Transverse colon (tissue), 4 donors: ENCODE data around the gene VMO1. TPM values are rescaled to one million over a fixed set of nuclear protein-coding genes. Genes with fewer than 3 reads are reported as not detected.

ENCODE experiments used
- DNase-seq: peaks from one replicate; pipeline ENCODE4 v3.0.0-alpha.2; 2019
- H3K27ac ChIP-seq, 4 donors: fragments of 200-600 bp; sonication (generic); 2 replicates each; pipeline ENCODE4 v1.5.1; 2016 to 2018; ENCODE audit warnings: inconsistent platforms in 4 of 4
- H3K27me3 ChIP-seq: fragments of 200-600 bp; sonication (generic); 2 replicates; pipeline ENCODE4 v1.5.1; 2017; ENCODE audit warnings: inconsistent platforms
- H3K36me3 ChIP-seq, 4 donors: fragments of 200-600 bp; sonication (generic); 2 replicates each; pipeline ENCODE4 v1.5.1; 2017 to 2019; ENCODE audit warnings: inconsistent platforms in 4 of 4
- H3K4me1 ChIP-seq, 4 donors: fragments of 200-600 bp; sonication (generic); 2 replicates each; pipeline ENCODE4 v1.5.1; 2017 to 2020; ENCODE audit warnings: inconsistent platforms in 4 of 4
- H3K4me3 ChIP-seq, 4 donors: fragments of 200-600 bp; sonication (generic); 1 replicate in 1 of 4; 2 replicates in 3 of 4; pipeline versions ENCODE4 v1.5.1 to v1.6.1; 2017 to 2019; ENCODE audit warnings: inconsistent platforms in 4 of 4
- H3K9me3 ChIP-seq, 2 donors: fragments of 200-600 bp; sonication (generic); 2 replicates each; pipeline ENCODE4 v1.5.1; 2017 to 2019; ENCODE audit warnings: inconsistent platforms in 2 of 2
- CTCF ChIP-seq, 5 experiments: fragments of 200-600 bp in 3 of 5; fragments of 450-650 bp in 2 of 5; sonication (generic) in 3 of 5; IDR thresholded peaks; 1 replicate in 2 of 5; 2 replicates in 3 of 5; pipeline ENCODE4 v1.5.1; 2016 to 2017; ENCODE audit warnings: antibody characterized with exemption in 5 of 5, inconsistent platforms in 3 of 5, mild to moderate bottlenecking in 2 of 5, moderate library complexity in 1 of 5
- EP300 ChIP-seq: sonication (generic); formaldehyde crosslinking; IDR thresholded peaks from one replicate; pipeline ENCODE4 v1.6.1; 2017; ENCODE audit warnings: antibody characterized with exemption, low read depth
- POLR2A ChIP-seq: fragments of 450-650 bp; IDR thresholded peaks from one replicate; pipeline ENCODE4 v1.6.1; 2016; ENCODE audit warnings: antibody characterized with exemption, mild to moderate bottlenecking, moderate library complexity
- POLR2AphosphoS5 ChIP-seq, 3 donors: sonication (generic); formaldehyde crosslinking; IDR thresholded peaks; one replicate each; pipeline ENCODE4 v1.6.1; 2016; ENCODE audit warnings: antibody characterized with exemption in 3 of 3
- WGBS, 2 donors: methylation state at CpG; one replicate each; pipeline ENCODE4 v1.1.5; 2018; ENCODE audit warnings: low coverage in 1 of 2; 5-methylcytosine and 5-hydroxymethylcytosine counted together
- in situ Hi-C, 4 donors: fragments of 200-750 bp; cut with MboI; loops; one replicate each; pipeline versions ENCODE4 v1.15.0 to v1.15.1; 2017; ENCODE audit warnings: low sequenced_read_pairs in 3 of 4, low pct_ligation_motif_present in 1 of 4, low pct_unique_long_range_greater_than_20kb in 1 of 4
- intact Hi-C: fragments of 100-400 bp; cut with DNase I; formaldehyde crosslinking; loops from one replicate; pipeline ENCODE4 v1.15.1; 2023; ENCODE audit warnings: low total_unique reads
- total RNA-seq, 4 donors: library from RNA; depleted of rRNA; stranded (reverse); fragments of >200 nt; gene quantifications; one replicate each; pipeline ENCODE4 v1.1.0, GENCODE V29; 2016

Gene VMO1
- total RNA-seq, 4 donors from 2014 or later = 0.68 to 5.2 (median 1.9) TPM; not detected in 1

- 43 to 50% methylated on average over 3 of the region's 3 CpGs for WGBS, 2 donors
- H3K27ac ChIP-seq = no peak overlapping the region
- intact Hi-C loops = no loop called here
- H3K4me1 ChIP-seq = peaks cover 0 to 2% (median 1%) of the 10 kb centered on the region in 4 donors
- TF ChIP-seq EP300 (no peak), POLR2A (no peak), CTCF (IDR thresholded peaks at IDR 0.05) (no peak), POLR2AphosphoS5 (IDR thresholded peaks at IDR 0.05) (no peak)
- H3K9me3 ChIP-seq = no peaks in the 10 kb centered on the region
- in situ Hi-C loops = no loop called here
- H3K27me3 ChIP-seq = peaks cover 38% of the 10 kb centered on the region
- no peak for DNase-seq
- H3K36me3 ChIP-seq = no peaks in the 10 kb centered on the region
- H3K4me3 ChIP-seq = no peak overlapping the region
Observed at GRCh38 chr17:4750606-4751005, 35.6 kb downstream of the VMO1 start.

GRCh38 chr17:4748686-4749085 lies 37.5 kb downstream of the VMO1 start:
- Histone ChIP-seq H3K9me3 (no peaks in the 10 kb centered on the region), H3K27ac (no peak overlapping the region), H3K36me3 (no peaks in the 10 kb centered on the region), H3K4me1 (peaks cover 0 to 10% (median 5%) of the 10 kb centered on the region in 4 donors), H3K4me3 (no peak overlapping the region), H3K27me3 (peaks cover 38% of the 10 kb centered on the region)
- WGBS, 2 donors = 49 to 64% methylated on average over 3 to 4 of the region's 4 CpGs
- intact Hi-C loops (no loop called here), in situ Hi-C loops (no loop called here)
- TF ChIP-seq POLR2AphosphoS5 (IDR thresholded peaks at IDR 0.05) (no peak), EP300 (no peak), CTCF (IDR thresholded peaks at IDR 0.05) (no peak), POLR2A (no peak)
- no peak for DNase-seq

- TF ChIP-seq EP300 (no peak), CTCF (IDR thresholded peaks at IDR 0.05) (no peak), POLR2A (no peak)
- in situ Hi-C loops = no loop called here
- peaks cover 0 to 10% (median 5%) of the 10 kb centered on the region in 4 donors for H3K4me1 ChIP-seq
- H3K36me3 ChIP-seq = no peaks in the 10 kb centered on the region
- no peak overlapping the region for H3K4me3 ChIP-seq
- WGBS, 2 donors = 33 to 41% methylated on average over 4 to 5 of the region's 5 CpGs
- no peaks in the 10 kb centered on the region for H3K9me3 ChIP-seq
- no peak for DNase-seq
- no peak overlapping the region for H3K27ac ChIP-seq
- intact Hi-C loops = no loop called here
- peaks cover 35% of the 10 kb centered on the region for H3K27me3 ChIP-seq
Observed at GRCh38 chr17:4747847-4748246, 38.3 kb downstream of the VMO1 start.

- no peak for DNase-seq
- Histone ChIP-seq H3K36me3 (no peaks in the 10 kb centered on the region), H3K4me1 (peaks cover 0 to 10% (median 5%) of the 10 kb centered on the region in 4 donors), H3K4me3 (no peak overlapping the region), H3K9me3 (no peaks in the 10 kb centered on the region), H3K27me3 (peaks cover 25% of the 10 kb centered on the region), H3K27ac (no peak overlapping the region)
- intact Hi-C loops (no loop called here), in situ Hi-C loops (no loop called here)
- TF ChIP-seq CTCF (IDR thresholded peaks at IDR 0.05) = no peak
- TF ChIP-seq POLR2A = no peak
- no peak for TF ChIP-seq POLR2AphosphoS5 (IDR thresholded peaks at IDR 0.05)
- no peak for TF ChIP-seq EP300
- WGBS, 2 donors = 13 to 22% methylated on average over 7 to 49 of the region's 51 CpGs
Observed at GRCh38 chr17:4744999-4745969, 40.9 kb downstream of the VMO1 start.
